ENCODE results near the gene UNC5C. TPM values are rescaled to one million over a fixed set of nuclear protein-coding genes. Genes with fewer than 3 reads are reported as not detected.

The UNC5C gene
- total RNA-seq, 1 donor from 2014 or later: 15.5 TPM

GRCh38 chr4:95540227-95540626 lies 8.5 kb downstream of the UNC5C start:
- no peak for TF ChIP-seq CTCF (IDR thresholded peaks at IDR 0.05)
- Mint-ChIP-seq H3K4me1 (ENCODE audit: low read depth) (peaks cover 55% of the 10 kb centered on the region), H3K27ac (ENCODE audit: unreplicated experiment) (peak overlapping the region; percentile 83), H3K27me3 (ENCODE audit: low read depth) (no peaks in the 10 kb centered on the region), H3K4me3 (ENCODE audit: unreplicated experiment) (peak overlapping the region; percentile 55), H3K36me3 (ENCODE audit: low read depth) (peaks cover 3% of the 10 kb centered on the region), H3K9me3 (ENCODE audit: low read depth) (no peaks in the 10 kb centered on the region)
- DNase-seq (ENCODE audit: low spot score): no peak

- TF ChIP-seq CTCF (IDR thresholded peaks at IDR 0.05): no peak
- Mint-ChIP-seq H3K4me1 (ENCODE audit: low read depth) (peaks cover 49% of the 10 kb centered on the region), H3K27me3 (ENCODE audit: low read depth) (no peaks in the 10 kb centered on the region), H3K27ac (ENCODE audit: unreplicated experiment) (peak overlapping the region; percentile 74), H3K9me3 (ENCODE audit: low read depth) (no peaks in the 10 kb centered on the region), H3K36me3 (ENCODE audit: low read depth) (peaks cover 3% of the 10 kb centered on the region), H3K4me3 (ENCODE audit: unreplicated experiment) (peak overlapping the region; percentile 24)
- DNase-seq (ENCODE audit: low spot score): no peak
Observed at GRCh38 chr4:95539106-95539505, 9.7 kb downstream of the UNC5C start.

GRCh38 chr4:95537863-95538488 lies 10.8 kb downstream of the UNC5C start:
- peaks cover 46% of the 10 kb centered on the region for H3K4me1 Mint-ChIP-seq (ENCODE audit: low read depth)
- H3K4me3 Mint-ChIP-seq (ENCODE audit: unreplicated experiment): no peak overlapping the region
- no peaks in the 10 kb centered on the region for H3K27me3 Mint-ChIP-seq (ENCODE audit: low read depth)
- no peaks in the 10 kb centered on the region for H3K9me3 Mint-ChIP-seq (ENCODE audit: low read depth)
- peak overlapping the region; percentile 73 for H3K27ac Mint-ChIP-seq (ENCODE audit: unreplicated experiment)
- no peak for TF ChIP-seq CTCF (IDR thresholded peaks at IDR 0.05)
- no peak for DNase-seq (ENCODE audit: low spot score)
- peaks cover 1% of the 10 kb centered on the region for H3K36me3 Mint-ChIP-seq (ENCODE audit: low read depth)

GRCh38 chr4:95537191-95537590 lies 11.6 kb downstream of the UNC5C start:
- Mint-ChIP-seq H3K27me3 (ENCODE audit: low read depth) (no peaks in the 10 kb centered on the region), H3K36me3 (ENCODE audit: low read depth) (no peaks in the 10 kb centered on the region), H3K27ac (ENCODE audit: unreplicated experiment) (peak overlapping the region; percentile 73), H3K4me1 (ENCODE audit: low read depth) (peaks cover 43% of the 10 kb centered on the region), H3K4me3 (ENCODE audit: unreplicated experiment) (peak overlapping the region; percentile 13), H3K9me3 (ENCODE audit: low read depth) (no peaks in the 10 kb centered on the region)
- TF ChIP-seq CTCF (IDR thresholded peaks at IDR 0.05): no peak
- DNase-seq (ENCODE audit: low spot score): no peak

GRCh38 chr4:95536650-95537049 lies 12.1 kb downstream of the UNC5C start:
- no peak for TF ChIP-seq CTCF (IDR thresholded peaks at IDR 0.05)
- Mint-ChIP-seq H3K36me3 (ENCODE audit: low read depth) (no peaks in the 10 kb centered on the region), H3K27ac (ENCODE audit: unreplicated experiment) (no peak overlapping the region), H3K27me3 (ENCODE audit: low read depth) (no peaks in the 10 kb centered on the region), H3K9me3 (ENCODE audit: low read depth) (no peaks in the 10 kb centered on the region), H3K4me3 (ENCODE audit: unreplicated experiment) (no peak overlapping the region), H3K4me1 (ENCODE audit: low read depth) (peaks cover 38% of the 10 kb centered on the region)
- DNase-seq (ENCODE audit: low spot score): no peak
